H1 (cell line): ENCODE data around the gene TMEM120B. TPM values are rescaled to one million over a fixed set of nuclear protein-coding genes. Genes with fewer than 3 reads are reported as not detected.

Source experiments
- KDM4A ChIP-seq: IDR thresholded peaks from one replicate; pipeline ENCODE4 v1.7.1; 2012; ENCODE audit warnings: low read depth, mild to moderate bottlenecking, moderate library complexity, low read length, inconsistent platforms; ENCODE audit not compliant: severe bottlenecking
- NANOG ChIP-seq: IDR thresholded peaks from 2 replicates; pipeline ENCODE4 v1.6.1; 2011; ENCODE audit warnings: low read length, low read depth, mild to moderate bottlenecking, inconsistent platforms; ENCODE audit not compliant: insufficient read depth, poor library complexity, severe bottlenecking
- PHF8 ChIP-seq: fragments of 200-600 bp; sonication (generic); conservative IDR thresholded peaks from 2 replicates; pipeline ENCODE4 v1.7.1; 2012; ENCODE audit warnings: low read depth, mild to moderate bottlenecking, inconsistent platforms, low read length, moderate library complexity
- POLR2A ChIP-seq, 2 experiments: IDR thresholded peaks; 1 replicate in 1 of 2; 2 replicates in 1 of 2; pipeline ENCODE4 v1.6.1; 2011; ENCODE audit warnings: low read depth in 2 of 2, low read length in 2 of 2, mild to moderate bottlenecking in 2 of 2; ENCODE audit errors: control extremely low read depth in 1 of 2
- TCF12 ChIP-seq: IDR thresholded peaks from 2 replicates; pipeline ENCODE4 v1.6.1; 2011; ENCODE audit warnings: low read depth, mild to moderate bottlenecking, low read length
- USF2 ChIP-seq: IDR thresholded peaks from 2 replicates; pipeline ENCODE4 v1.6.1; 2011; ENCODE audit warnings: low read length, improper control_type of control experiment
- polyA plus RNA-seq, 7 experiments: library from polyadenylated mRNA; depleted of rRNA in 3 of 7; stranded (reverse) in 5 of 7; unstranded in 2 of 7; fragments of >200 nt in 5 of 7; fragments of 200-250 nt in 2 of 7; gene quantifications; 1 replicate in 5 of 7; 2 replicates in 1 of 7; 4 replicates in 1 of 7; pipeline versions ENCODE4 v1.2.1 to v1.2.3, GENCODE V29; 2011 to 2013; ENCODE audit warnings: missing spikeins in 2 of 7, mixed read lengths in 2 of 7
- total RNA-seq: library from RNA; stranded (reverse); fragmentation: NEBNext Ultra II Directional; extraction: Animal tissue kit (Norgen Biotek cat#: 25700); gene quantifications from 2 replicates; pipeline ENCODE4 v1.2.1, GENCODE V29; 2021

TMEM120B gene
- total and polyA plus RNA-seq, 2 of the 8 experiments (the other 6 are each of a cell fraction or from before 2014, with no cell fraction given) = 22.0 to 29.1 TPM

GRCh38 chr12:121770813-121771625, 58.5 kb downstream of the TMEM120B start (continued):
- no peak for TF ChIP-seq USF2
- TF ChIP-seq KDM4A = no peak
- no peak for TF ChIP-seq TCF12
- no peak for TF ChIP-seq NANOG
- TF ChIP-seq POLR2A (IDR thresholded peaks at IDR 0.05; ENCODE audit: control extremely low read depth in 1 of 2, low read depth in 2 of 2, low read length in 2 of 2) = no peak
- TF ChIP-seq PHF8 = no peak
